Measurements from ENCODE around the gene TLE7. TPM values are rescaled to one million over a fixed set of nuclear protein-coding genes. Genes with fewer than 3 reads are reported as not detected.

The TLE7 gene
- total and polyA plus RNA-seq, 2 of the 8 experiments (the other 6 are each of a cell fraction or from before 2014, with no cell fraction given): 0.03 TPM; not detected in 1

DNA sequence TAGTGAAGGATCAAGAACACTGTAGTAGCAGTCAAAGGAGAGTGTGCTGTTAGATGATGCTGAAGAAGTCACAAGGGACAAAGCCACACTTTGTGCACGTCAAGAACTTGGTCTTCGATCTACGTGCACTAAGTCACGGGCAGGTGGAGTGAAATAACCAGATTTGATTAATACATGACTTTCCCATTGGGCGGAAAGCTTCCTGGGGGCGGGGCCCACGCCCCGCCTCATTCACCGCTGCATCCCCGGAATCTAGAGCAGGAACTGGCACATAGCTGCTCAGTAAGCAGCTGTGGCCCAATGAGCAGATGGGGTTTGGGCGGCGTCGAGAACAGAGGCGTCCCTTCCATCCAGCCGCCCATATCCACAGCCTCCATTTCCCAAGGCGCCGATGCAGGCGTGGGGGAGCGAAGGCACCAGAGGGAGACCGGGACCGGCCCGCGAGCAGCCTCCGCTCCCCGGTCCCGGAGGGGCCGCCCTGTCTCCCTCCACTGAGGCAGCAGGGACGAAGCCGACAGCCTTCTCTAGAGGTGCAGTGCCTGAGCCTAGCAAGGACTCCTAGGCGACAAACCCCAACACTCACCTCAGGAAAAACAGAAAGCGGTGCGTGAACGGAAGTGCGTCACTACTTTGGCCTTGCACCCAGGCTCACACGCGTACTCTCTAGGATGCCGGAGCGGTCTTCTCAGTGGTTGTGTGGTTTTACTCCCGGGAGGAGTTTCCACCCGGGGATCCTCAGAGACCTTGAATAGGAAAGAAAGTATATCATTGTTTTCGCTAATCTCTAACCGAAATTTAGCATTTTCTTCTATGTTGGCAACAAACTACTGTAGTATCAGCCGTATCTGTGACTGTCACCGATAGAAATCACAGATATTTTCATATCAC lies 42.4 kb upstream of the TLE7 start (continued):
- TF ChIP-seq JUN (IDR thresholded peaks at IDR 0.05; ENCODE audit: low read depth, low read length): no peak
- TF ChIP-seq, protein P1, sequence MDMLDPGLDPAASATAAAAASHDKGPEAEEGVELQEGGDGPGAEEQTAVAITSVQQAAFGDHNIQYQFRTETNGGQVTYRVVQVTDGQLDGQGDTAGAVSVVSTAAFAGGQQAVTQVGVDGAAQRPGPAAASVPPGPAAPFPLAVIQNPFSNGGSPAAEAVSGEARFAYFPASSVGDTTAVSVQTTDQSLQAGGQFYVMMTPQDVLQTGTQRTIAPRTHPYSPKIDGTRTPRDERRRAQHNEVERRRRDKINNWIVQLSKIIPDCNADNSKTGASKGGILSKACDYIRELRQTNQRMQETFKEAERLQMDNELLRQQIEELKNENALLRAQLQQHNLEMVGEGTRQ (IDR thresholded peaks at IDR 0.05; ENCODE audit: low read length): no peak
- TF ChIP-seq SIX5 (IDR thresholded peaks at IDR 0.05; ENCODE audit: low read depth, low read length): no peak
- TF ChIP-seq EP300 (IDR thresholded peaks at IDR 0.05; ENCODE audit: borderline replicate concordance in 1 of 2, low read depth in 2 of 2, low read length in 2 of 2): no peak
- no peak for TF ChIP-seq CHD2 (IDR thresholded peaks at IDR 0.05; ENCODE audit: low read length)
- TF ChIP-seq ATF2 (IDR thresholded peaks at IDR 0.05; ENCODE audit: low read length): no peak
- TF ChIP-seq KDM5A (IDR thresholded peaks at IDR 0.05; ENCODE audit: low read length): 0 out of 2 replicates have a peak, but pooled peaks have one; percentile 49
- TF ChIP-seq SIRT6 (IDR thresholded peaks at IDR 0.05; ENCODE audit: low read length): no peak
- no peak; the same call in 1 of the 2 replicates for TF ChIP-seq RBBP5 (IDR thresholded peaks at IDR 0.05; ENCODE audit: borderline replicate concordance, low read depth, low read length)
- TF ChIP-seq NANOG (IDR thresholded peaks at IDR 0.05; ENCODE audit: insufficient read depth, low read depth, low read length, poor library complexity, severe bottlenecking): no peak
- no peak for TF ChIP-seq CTCF (IDR thresholded peaks at IDR 0.05; ENCODE audit: control extremely low read depth in 1 of 3, insufficient read depth in 1 of 3, low read depth in 1 of 3, low read length in 3 of 3)
- no peak for TF ChIP-seq JUND (IDR thresholded peaks at IDR 0.05; ENCODE audit: low read length)
- 0 out of 2 replicates have a peak, but pooled peaks have one; percentile 50 for TF ChIP-seq GTF2F1 (IDR thresholded peaks at IDR 0.05; ENCODE audit: borderline replicate concordance, low read depth, low read length)
- no peak for TF ChIP-seq EGR1 (IDR thresholded peaks at IDR 0.05; ENCODE audit: borderline replicate concordance, low read depth, low read length)
- no peak for TF ChIP-seq EZH2 (IDR thresholded peaks at IDR 0.05; ENCODE audit: low read depth, low read length, severe bottlenecking)
- TF ChIP-seq, protein P2, sequence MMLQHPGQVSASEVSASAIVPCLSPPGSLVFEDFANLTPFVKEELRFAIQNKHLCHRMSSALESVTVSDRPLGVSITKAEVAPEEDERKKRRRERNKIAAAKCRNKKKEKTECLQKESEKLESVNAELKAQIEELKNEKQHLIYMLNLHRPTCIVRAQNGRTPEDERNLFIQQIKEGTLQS (IDR thresholded peaks at IDR 0.05; ENCODE audit: insufficient read depth, low read depth, low read length): no peak
- peak; percentile 93 for TF ChIP-seq CREB1 (IDR thresholded peaks at IDR 0.05)
